GM10847 (cell line): ENCODE data around the gene GORASP2.
A peak's percentile ranks its signal among the peaks of the same experiment; 100 is the strongest.

Experiments used
- POLR2A ChIP-seq: IDR thresholded peaks from 2 replicates; pipeline ENCODE4 v1.6.1; 2011; ENCODE audit not compliant: insufficient read length; ENCODE audit errors: extremely low read depth

Gene GORASP2

GRCh38 chr2:170972296-170973224, 43.5 kb downstream of the GORASP2 start:
- TF ChIP-seq POLR2A: no peak

- no peak for TF ChIP-seq POLR2A
Observed at GRCh38 chr2:170973225-170973491, 44.1 kb downstream of the GORASP2 start.

GRCh38 chr2:170973492-170974303, 44.6 kb downstream of the GORASP2 start:
- peak; percentile 35 for TF ChIP-seq POLR2A

GRCh38 chr2:170974304-170974993, 45.4 kb downstream of the GORASP2 start:
- no peak for TF ChIP-seq POLR2A

- no peak for TF ChIP-seq POLR2A
Observed at GRCh38 chr2:170975127-170975942, 46.3 kb downstream of the GORASP2 start.

- TF ChIP-seq POLR2A: no peak
Observed at GRCh38 chr2:170975943-170976270, 46.9 kb downstream of the GORASP2 start.

- no peak for TF ChIP-seq POLR2A
Observed at GRCh38 chr2:170984079-170984478, 55.0 kb downstream of the GORASP2 start.

GRCh38 chr2:170985407-170985806, 56.4 kb downstream of the GORASP2 start:
- no peak for TF ChIP-seq POLR2A

- TF ChIP-seq POLR2A: no peak
Observed at GRCh38 chr2:170986566-170987258, 57.7 kb downstream of the GORASP2 start.

GRCh38 chr2:170991398-170992182, 62.5 kb downstream of the GORASP2 start:
- TF ChIP-seq POLR2A: no peak

GRCh38 chr2:170996316-170996715, 67.3 kb downstream of the GORASP2 start:
- no peak for TF ChIP-seq POLR2A

- TF ChIP-seq POLR2A: no peak
Observed at GRCh38 chr2:170997893-170998597, 69.0 kb downstream of the GORASP2 start.

GRCh38 chr2:170999654-171000053, 70.6 kb downstream of the GORASP2 start:
- no peak for TF ChIP-seq POLR2A
